ENCODE results near the gene BRWD1. TPM values are rescaled to one million over a fixed set of nuclear protein-coding genes. Genes with fewer than 3 reads are reported as not detected.
A peak's percentile ranks its signal among the peaks of the same experiment; 100 is the strongest.
"Not testable (repeated sequence)": the region's sequence is repeated elsewhere in the genome, so short reads cannot be mapped to it uniquely, and the experiment has no call there.

BRWD1 gene
- polyA plus RNA-seq, 1 donor (not counting 4 experiments of a cell fraction or from before 2014, with no cell fraction given) = 15.1 TPM

DNA sequence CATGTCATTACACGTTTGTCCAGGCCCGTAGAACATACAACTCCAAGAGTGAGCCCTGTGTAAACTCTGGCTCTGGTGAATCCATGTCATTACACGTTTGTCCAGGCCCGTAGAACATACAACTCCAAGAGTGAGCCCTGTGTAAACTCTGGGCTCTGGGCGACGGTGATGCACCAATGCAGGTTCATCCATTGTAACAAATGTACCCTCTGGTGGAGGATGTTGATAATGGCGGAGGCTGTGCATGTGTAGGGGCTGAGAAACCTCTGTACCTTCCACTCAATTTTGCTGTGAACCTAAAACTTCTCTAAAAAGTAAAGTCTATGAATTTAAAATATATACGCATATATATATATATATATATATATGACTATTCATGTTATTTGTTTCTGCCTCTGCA lies 177.3 kb downstream of the BRWD1 start:
- H3K36me3 ChIP-seq (ENCODE audit: control insufficient read depth in 2 of 2, extremely low read depth in 1 of 2, insufficient read depth in 2 of 2, low read length in 2 of 2); H3K9ac ChIP-seq (ENCODE audit: control insufficient read depth, extremely low read depth, insufficient read depth, low read length); H3K4me3 ChIP-seq (ENCODE audit: control insufficient read depth in 2 of 3, extremely low read depth in 1 of 3, insufficient read depth in 2 of 3, low read depth in 1 of 3, low read length in 3 of 3); H3K27ac ChIP-seq (ENCODE audit: control insufficient read depth, insufficient read depth, low read length); dilution Hi-C loops (cut with MboI; ENCODE audit: extremely low pct_ligation_motif_present, low sequenced_read_pairs); H2AFZ ChIP-seq (ENCODE audit: control insufficient read depth, low read length); H4K20me1 ChIP-seq (ENCODE audit: control insufficient read depth, extremely low read depth, insufficient read depth, low read length); H3K27me3 ChIP-seq (ENCODE audit: control insufficient read depth, extremely low read depth, insufficient read depth, low read length); H3K79me2 ChIP-seq (ENCODE audit: control insufficient read depth, insufficient read depth, low read length); H3K9me3 ChIP-seq (ENCODE audit: control insufficient read depth, low read depth, low read length); H3K9me1 ChIP-seq (ENCODE audit: control insufficient read depth, extremely low read depth, insufficient read depth, low read length); DNase-seq (ENCODE audit: low read depth, low spot score); H3K4me2 ChIP-seq (ENCODE audit: control insufficient read depth, extremely low read depth, insufficient read depth, low read depth, low read length): not testable (repeated sequence)
- peak; percentile 33 to 68 (median 44) for TF ChIP-seq CTCF (optimal IDR thresholded peaks at IDR 0.05 in 1 of 3, IDR thresholded peaks at IDR 0.05 in 1 of 3, conservative IDR thresholded peaks at IDR 0.05 in 1 of 3; ENCODE audit: extremely low read depth in 1 of 3, insufficient read depth in 2 of 3, low read length in 3 of 3)
- peaks cover 11% of the 10 kb centered on the region for H3K4me1 ChIP-seq (ENCODE audit: control insufficient read depth, extremely low read depth, insufficient read depth, low read length)
- FAIRE-seq = peak; percentile 82

DNA sequence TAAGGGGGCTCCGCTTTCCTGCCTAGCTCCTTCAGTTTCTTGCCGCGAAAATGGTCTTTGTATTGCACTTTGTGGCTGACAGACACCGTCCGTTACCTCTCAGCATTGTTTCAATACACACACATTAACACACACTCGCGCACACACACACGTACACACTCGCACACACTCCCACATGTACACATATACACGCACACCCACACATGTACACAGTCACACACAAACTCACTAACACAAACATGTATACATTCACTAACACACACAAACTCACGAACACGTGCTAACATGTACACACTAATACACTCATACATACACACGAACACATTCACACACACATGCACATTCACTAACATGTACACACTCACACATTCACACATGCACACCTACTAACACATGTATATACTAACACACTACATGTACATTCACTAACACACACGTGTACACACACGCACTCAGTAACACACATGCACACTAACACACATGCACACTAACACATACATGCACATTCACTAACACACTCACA lies 179.1 kb downstream of the BRWD1 start:
- DNase-seq (ENCODE audit: low read depth, low spot score) (no peak), FAIRE-seq (no peak)
- TF ChIP-seq CTCF (optimal IDR thresholded peaks at IDR 0.05 in 1 of 3, IDR thresholded peaks at IDR 0.05 in 1 of 3, conservative IDR thresholded peaks at IDR 0.05 in 1 of 3; ENCODE audit: extremely low read depth in 1 of 3, insufficient read depth in 2 of 3, low read length in 3 of 3) (no peak), EZH2 (IDR thresholded peaks at IDR 0.05; ENCODE audit: low read length) (no peak)
- H3K9me1 ChIP-seq (ENCODE audit: control insufficient read depth, extremely low read depth, insufficient read depth, low read length) = no peaks in the 10 kb centered on the region
- H2AFZ ChIP-seq (ENCODE audit: control insufficient read depth, low read length) = no peak overlapping the region
- H3K4me1 ChIP-seq (ENCODE audit: control insufficient read depth, extremely low read depth, insufficient read depth, low read length) = peaks cover 11% of the 10 kb centered on the region
- H3K27me3 ChIP-seq (ENCODE audit: control insufficient read depth, extremely low read depth, insufficient read depth, low read length) = no peaks in the 10 kb centered on the region
- no peaks in the 10 kb centered on the region for H3K36me3 ChIP-seq (ENCODE audit: control insufficient read depth in 2 of 2, extremely low read depth in 1 of 2, insufficient read depth in 2 of 2, low read length in 2 of 2)
- H4K20me1 ChIP-seq (ENCODE audit: control insufficient read depth, extremely low read depth, insufficient read depth, low read length) = no peaks in the 10 kb centered on the region
- no peak overlapping the region for H3K27ac ChIP-seq (ENCODE audit: control insufficient read depth, insufficient read depth, low read length)
- no peaks in the 10 kb centered on the region for H3K79me2 ChIP-seq (ENCODE audit: control insufficient read depth, insufficient read depth, low read length)
- H3K4me2 ChIP-seq (ENCODE audit: control insufficient read depth, extremely low read depth, insufficient read depth, low read depth, low read length) = no peak overlapping the region
- no peak overlapping the region for H3K4me3 ChIP-seq (ENCODE audit: control insufficient read depth in 2 of 3, extremely low read depth in 1 of 3, insufficient read depth in 2 of 3, low read depth in 1 of 3, low read length in 3 of 3)
- dilution Hi-C loops (cut with MboI; ENCODE audit: extremely low pct_ligation_motif_present, low sequenced_read_pairs) = no loop called here
- no peak overlapping the region for H3K9ac ChIP-seq (ENCODE audit: control insufficient read depth, extremely low read depth, insufficient read depth, low read length)
- H3K9me3 ChIP-seq (ENCODE audit: control insufficient read depth, low read depth, low read length) = peaks cover 2% of the 10 kb centered on the region

Small RNA genes lying within 50 kb of the gene (small RNA-seq; reads per million reads assigned to genes)
- 0 reads per million in 3 experiments for gene RF00019 (ENCODE audit: insufficient read length in 3 of 3, low read depth in 3 of 3, low replicate concordance in 1 of 3)

Other genes with a start within 250 kb of the BRWD1 start
- gene PSMG1, start 130.2 kb downstream of the BRWD1 start, polyA plus RNA-seq = 48.9 to 91.8 TPM (median 56.8 TPM) in 3 replicates
- 110 to 245 TPM (median 142 TPM) in 3 replicates for gene HMGN1, start 35.5 kb upstream of the BRWD1 start, polyA plus RNA-seq
- 0.74 to 0.96 TPM (median 0.94 TPM) in 3 replicates for gene LCA5L, start 132.1 kb upstream of the BRWD1 start, polyA plus RNA-seq
- gene SH3BGR, start 138.3 kb upstream of the BRWD1 start, polyA plus RNA-seq = 0.57 to 1.4 TPM (median 0.99 TPM) in 3 replicates

Data from keratinocyte (primary cell).